Adrenal gland (tissue), 5 donors: Measurements from ENCODE around the gene BCAR1.

Source experiments
- CTCF ChIP-seq, 6 experiments: fragments of 450-650 bp in 4 of 6; fragments of 200-600 bp in 2 of 6; sonication (generic) in 1 of 6; IDR thresholded peaks; 1 replicate in 5 of 6; 2 replicates in 1 of 6; pipeline versions ENCODE4 v1.5.1 to v1.8.0; 2016 to 2021; ENCODE audit warnings: antibody characterized with exemption in 6 of 6, mild to moderate bottlenecking in 2 of 6, moderate library complexity in 1 of 6
- POLR2A ChIP-seq, 2 donors: fragments of 450-650 bp; IDR thresholded peaks; one replicate each; pipeline ENCODE4 v1.6.1; 2017; ENCODE audit warnings: antibody characterized with exemption in 2 of 2, mild to moderate bottlenecking in 2 of 2, moderate library complexity in 1 of 2
- donor health status: DM: no; HTN: no; CAD: no.

- TF ChIP-seq CTCF (IDR thresholded peaks at IDR 0.05) = no peak
- TF ChIP-seq POLR2A (IDR thresholded peaks at IDR 0.05) = no peak
Measured at GRCh38 chr16:75282466-75283281, 31.2 kb upstream of the BCAR1 start.
